GM12874 (cell line): ENCODE measurements around the gene ABCB1.

Experiments
- CTCF ChIP-seq: IDR thresholded peaks from 2 replicates; pipeline ENCODE4 v1.5.1; 2011; ENCODE audit warnings: low read depth, mild to moderate bottlenecking, control low read depth, low read length, moderate library complexity; ENCODE audit not compliant: insufficient read depth

The ABCB1 gene

GRCh38 chr7:87538052-87538451 lies 62.6 kb downstream of the ABCB1 start:
- TF ChIP-seq CTCF = no peak

GRCh38 chr7:87534072-87534471 lies 66.6 kb downstream of the ABCB1 start:
- no peak for TF ChIP-seq CTCF

GRCh38 chr7:87530126-87530525 lies 70.6 kb downstream of the ABCB1 start:
- TF ChIP-seq CTCF = no peak

- no peak for TF ChIP-seq CTCF
Observed at GRCh38 chr7:87528730-87529129, 72.0 kb downstream of the ABCB1 start.

GRCh38 chr7:87518735-87519134 lies 81.9 kb downstream of the ABCB1 start:
- no peak for TF ChIP-seq CTCF

- TF ChIP-seq CTCF = no peak
Observed at GRCh38 chr7:87517891-87518290, 82.8 kb downstream of the ABCB1 start.

- TF ChIP-seq CTCF = no peak
Observed at GRCh38 chr7:87517136-87517815, 83.4 kb downstream of the ABCB1 start.
